Stimulated activated CD8-positive, alpha-beta memory T cell treated with anti-CD3 and anti-CD28 coated beads, Interleukin-12 subunit alpha, Interleukin-12 subunit beta, amount 100 ng/mL, for 24 hours (primary cell): ENCODE measurements around the gene TAS2R30.

Experiments
- DNase-seq: peaks from one replicate; pipeline ENCODE4 v3.0.0-alpha.2; 2020; ENCODE audit errors: extremely low read depth

TAS2R30 gene, protein sequence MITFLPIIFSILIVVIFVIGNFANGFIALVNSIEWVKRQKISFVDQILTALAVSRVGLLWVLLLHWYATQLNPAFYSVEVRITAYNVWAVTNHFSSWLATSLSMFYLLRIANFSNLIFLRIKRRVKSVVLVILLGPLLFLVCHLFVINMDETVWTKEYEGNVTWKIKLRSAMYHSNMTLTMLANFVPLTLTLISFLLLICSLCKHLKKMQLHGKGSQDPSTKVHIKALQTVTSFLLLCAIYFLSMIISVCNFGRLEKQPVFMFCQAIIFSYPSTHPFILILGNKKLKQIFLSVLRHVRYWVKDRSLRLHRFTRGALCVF

GRCh38 chr12:11134305-11134704 is at the start of gene TAS2R30:
Gene TAS2R30 (minus strand): TSS chr12:11134644. CDS start chr12:11134244, 400 bp downstream.
- DNase-seq: no peak

GRCh38 chr12:11183011-11183410 is 48.6 kb upstream of the TAS2R30 start:
- no peak for DNase-seq

DNA sequence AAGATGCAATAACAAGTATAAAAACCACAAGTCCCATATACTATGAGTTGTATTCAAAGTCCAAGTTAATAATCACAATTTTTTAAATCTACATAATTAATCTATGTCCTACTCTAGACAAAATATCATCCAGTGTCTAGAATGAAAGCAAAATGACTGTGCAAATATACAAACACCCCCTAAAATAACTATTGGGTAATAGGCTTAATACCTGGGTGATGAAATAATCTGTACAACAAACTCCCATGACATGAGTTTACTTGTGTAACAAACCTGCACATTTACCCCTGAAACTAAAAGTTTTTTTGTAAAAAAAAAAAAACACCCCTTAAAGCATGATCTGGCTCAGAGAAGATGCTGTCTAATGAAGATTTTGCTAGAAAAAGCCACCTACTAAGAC is 48.1 kb upstream of the TAS2R30 start:
- DNase-seq: no peak

- no peak for DNase-seq
These were observed 43.8 kb upstream of the TAS2R30 start for GRCh38 chr12:11178250-11178649.

- DNase-seq: no peak
These were observed 39.6 kb upstream of the TAS2R30 start for GRCh38 chr12:11174022-11174421.

- no peak for DNase-seq
These were observed 37.7 kb upstream of the TAS2R30 start for GRCh38 chr12:11171969-11172675.

DNA sequence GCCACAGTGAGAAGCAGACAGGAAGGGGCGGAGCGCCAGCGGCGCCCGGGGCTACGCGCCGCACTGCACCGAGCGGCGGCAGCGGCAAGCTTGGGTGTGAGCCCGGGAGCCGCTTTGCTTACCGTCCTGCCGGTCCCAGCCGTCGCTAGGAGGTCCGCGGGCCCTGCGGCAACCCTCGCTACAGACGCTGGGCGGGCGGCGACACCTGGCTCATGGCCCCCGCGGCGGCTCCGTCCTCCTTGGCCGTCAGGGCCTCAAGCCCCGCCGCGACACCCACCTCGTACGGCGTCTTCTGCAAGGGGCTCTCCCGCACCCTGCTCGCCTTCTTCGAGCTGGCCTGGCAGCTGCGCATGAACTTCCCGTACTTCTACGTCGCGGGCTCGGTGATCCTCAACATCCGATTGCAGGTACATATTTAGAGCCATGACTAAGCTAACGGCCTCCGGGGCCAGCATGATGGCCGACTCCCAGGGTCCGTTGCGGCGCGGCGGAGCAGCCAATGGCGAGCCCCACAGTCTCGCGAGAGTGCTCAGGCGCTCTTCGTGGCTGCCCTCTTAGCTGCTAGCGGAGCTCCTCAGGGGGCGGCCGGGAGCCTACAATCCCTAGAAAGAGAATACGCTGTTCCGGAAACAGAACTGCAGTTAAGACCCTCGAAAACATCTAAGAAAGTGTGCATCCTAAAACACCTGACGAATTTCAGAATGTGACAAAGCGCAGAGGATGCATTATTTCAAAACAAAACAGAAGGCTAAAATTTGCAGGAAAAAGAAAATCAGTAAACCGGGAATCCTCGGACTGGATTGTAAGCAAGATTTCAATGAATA is 36.9 kb upstream of the TAS2R30 start, which contains the start of gene SMIM10L1:
SMIM10L1 (plus strand) TSS at position 50 of the 824 bp plus-strand sequence; CDS start at position 213, 163 bp downstream.
- DNase-seq: peak; percentile 73

DNA sequence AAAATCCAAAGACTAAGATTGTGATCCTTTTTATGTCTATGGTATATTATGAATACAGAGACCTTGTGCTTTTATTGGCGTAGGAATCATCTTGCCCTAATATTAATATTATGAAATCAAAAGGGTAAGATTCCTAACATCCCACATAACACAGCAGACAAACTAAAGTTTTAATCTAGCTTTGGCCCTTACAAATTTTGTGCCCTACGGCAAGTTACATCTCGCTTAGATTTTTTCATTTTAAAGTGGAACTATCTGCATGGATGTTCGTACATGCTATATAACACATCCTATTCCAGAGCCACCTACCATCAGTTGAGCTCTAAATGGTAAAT is 36.3 kb upstream of the TAS2R30 start:
- DNase-seq: no peak

DNA sequence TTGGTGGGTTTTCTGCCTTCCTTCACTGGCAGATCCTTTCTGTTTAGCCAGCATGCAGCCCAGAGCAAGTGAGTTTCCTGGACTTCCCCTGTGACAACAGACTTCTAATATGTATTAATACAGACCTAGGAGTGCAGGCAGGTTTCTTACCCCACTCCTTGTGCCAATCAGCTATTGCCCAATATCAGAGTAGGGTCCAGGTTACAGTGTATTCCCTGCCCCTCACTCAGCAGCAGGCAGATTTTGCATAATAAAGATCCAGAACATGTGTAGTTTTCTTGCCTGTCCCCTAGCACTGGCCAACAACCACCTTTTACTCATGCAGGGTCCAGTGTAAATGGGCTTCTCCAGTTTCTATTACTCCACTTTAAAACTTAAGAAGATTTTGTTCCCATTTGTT is 31.9 kb upstream of the TAS2R30 start:
- no peak for DNase-seq

DNA sequence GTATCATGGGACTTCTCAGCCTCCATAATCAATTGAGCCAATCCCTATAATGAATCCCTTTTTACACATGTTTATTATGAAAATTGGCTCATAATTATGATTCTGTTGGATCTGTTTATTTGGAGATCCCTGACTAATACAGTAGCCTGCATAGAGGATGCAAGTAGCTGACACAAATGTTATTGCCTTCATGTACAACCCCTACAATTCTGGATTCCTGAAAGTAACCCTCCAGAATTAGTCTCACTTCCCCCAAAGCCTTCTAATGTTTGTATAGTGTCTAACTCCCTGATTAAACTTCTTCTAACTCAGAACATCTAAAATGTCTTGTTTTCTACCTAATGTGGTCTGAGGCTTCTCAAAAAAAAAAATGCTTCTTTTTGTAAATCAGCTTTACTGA is 29.9 kb upstream of the TAS2R30 start:
- no peak for DNase-seq

DNA sequence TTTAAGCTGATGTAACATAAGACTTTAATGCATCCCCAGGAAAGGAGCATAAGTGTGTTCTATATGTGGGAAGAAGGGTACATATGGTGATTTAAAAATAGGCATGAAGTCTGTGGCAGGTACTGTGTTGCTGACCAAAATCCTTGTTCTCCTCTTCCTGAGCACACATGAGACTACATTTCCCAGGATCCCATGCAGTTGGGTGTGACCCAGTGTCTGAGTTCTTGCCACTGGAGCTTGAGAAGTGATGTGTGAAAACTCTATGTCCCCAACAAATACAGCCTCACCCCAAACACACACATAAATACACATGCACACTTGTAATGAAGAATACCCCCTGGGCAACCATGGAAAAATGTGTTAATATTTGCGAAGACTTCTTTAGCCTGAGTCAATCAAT is 28.1 kb upstream of the TAS2R30 start:
- DNase-seq: no peak

DNA sequence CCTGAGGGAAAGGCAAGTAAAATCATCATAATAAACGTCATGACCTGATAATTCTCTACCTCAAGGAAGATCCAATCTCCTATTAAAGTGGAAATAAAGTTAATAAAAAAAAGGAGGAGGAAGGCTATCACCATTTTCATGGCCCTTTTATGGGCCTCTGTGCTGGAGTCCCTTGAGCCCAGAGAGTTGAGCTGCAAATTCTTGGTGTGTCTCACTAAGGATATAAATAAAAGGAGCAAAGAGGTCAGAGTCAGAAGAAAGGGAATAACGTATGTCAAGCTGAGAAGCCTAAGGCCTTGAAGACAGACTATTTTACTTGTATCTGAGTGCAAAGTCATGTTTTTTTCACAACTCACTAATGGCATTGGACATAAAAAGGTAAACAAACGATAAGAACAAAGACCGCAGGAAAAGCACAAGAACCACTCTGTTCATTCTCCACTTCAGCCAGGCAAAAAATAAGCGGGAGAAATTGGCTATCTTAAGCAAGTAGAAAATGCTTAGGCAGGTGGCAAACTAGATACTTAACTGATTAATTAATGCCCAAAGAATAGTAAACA is 24.5 kb upstream of the TAS2R30 start:
- no peak for DNase-seq

- no peak for DNase-seq
These were observed 20.0 kb upstream of the TAS2R30 start for GRCh38 chr12:11154400-11154925.

GRCh38 chr12:11152725-11153124 is 18.3 kb upstream of the TAS2R30 start:
- no peak for DNase-seq

- DNase-seq: no peak
These were observed 16.4 kb upstream of the TAS2R30 start for GRCh38 chr12:11150832-11151231.

DNA sequence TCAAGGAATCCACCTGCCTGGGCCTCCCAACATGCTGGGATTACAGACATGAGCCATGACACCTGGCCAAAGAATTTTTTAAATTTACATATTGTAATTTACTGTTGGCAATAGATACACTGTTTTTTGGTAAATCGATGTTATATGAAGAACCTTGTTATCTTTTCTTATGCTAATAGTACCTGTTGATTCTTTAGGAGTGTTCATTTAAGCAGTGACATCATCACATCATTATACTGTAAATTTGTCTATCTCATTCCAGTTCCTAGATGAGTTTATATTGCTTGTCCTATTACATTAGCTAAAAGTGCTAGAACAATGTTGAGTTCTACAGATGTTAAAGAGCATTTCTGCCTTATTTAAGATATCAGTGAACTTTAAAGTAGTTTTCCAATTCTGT is 13.0 kb upstream of the TAS2R30 start:
- DNase-seq: no peak

DNA sequence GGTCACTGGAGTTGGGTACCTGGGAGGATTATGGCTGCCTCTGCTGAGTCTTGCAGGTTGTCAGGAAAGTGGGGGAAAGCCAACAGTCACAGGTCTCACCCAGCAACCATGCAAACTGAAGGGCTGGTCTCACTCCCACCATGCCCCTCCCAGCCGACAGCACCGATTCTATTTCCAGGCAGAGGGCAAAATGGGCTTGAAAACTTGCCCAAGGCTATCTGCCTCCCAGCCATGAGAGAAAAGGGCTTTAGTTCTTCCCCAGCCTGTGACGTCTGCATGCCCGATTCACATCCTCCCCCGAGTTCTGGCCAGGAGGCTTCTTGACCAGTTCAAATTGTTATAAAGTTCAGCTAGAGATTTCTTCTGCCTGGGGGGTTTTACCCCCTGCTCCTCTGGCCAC is 9.9 kb upstream of the TAS2R30 start:
- no peak for DNase-seq

DNA sequence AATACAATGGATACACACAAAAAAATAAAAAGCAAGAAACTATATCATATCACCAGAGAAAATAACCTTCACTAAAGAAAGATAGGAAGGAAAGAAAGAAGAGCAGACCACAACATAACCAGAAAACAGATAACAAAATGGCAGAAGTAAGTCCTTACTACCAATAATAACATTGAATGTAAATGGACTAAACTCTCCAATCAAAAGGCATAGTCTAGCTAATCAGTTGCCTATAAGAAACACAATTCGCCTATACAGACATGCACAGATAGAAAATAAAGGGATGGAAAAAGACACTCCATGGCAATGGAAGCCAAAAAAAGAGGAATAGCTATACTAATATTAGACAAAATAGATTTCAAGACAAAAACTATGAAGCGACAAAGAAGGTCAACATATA is 8.9 kb upstream of the TAS2R30 start:
- DNase-seq: no peak

- DNase-seq: no peak
These were observed 1.6 kb upstream of the TAS2R30 start for GRCh38 chr12:11136075-11136474.

DNA sequence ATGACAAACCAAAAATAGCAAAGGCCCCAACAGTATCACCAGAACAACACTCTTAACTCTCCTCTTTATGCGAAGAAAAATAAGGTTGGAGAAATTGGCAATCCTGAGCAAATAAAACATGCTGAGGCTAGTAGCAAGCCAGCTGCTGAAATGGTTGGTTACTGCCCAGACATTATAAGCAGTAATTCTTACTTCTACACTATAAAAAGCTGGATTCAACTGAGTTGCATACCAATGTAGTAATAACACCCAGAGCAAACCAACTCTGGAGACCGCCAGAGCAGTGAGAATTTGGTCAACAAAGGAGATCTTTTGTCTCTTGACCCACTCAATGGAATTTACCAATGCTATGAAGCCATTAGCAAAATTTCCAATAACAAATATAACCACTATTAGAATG is 628 bp downstream of the TAS2R30 start:
- DNase-seq: no peak

DNA sequence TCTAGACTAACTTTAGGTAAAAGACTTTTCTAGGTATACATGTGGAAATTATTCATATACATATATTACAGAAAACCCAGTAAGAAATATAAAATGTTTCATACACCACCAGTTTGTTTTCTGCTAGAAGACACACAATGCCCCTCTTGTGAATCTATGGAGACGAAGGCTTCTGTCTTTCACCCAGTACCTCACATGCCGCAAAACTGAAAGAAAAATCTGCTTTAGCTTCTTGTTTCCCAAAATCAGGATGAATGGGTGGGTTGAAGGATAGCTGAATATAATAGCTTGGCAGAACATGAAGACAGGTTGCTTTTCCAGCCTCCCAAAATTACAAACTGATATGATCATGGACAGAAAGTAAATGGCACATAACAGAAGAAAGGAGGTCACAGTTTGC is 1.3 kb downstream of the TAS2R30 start:
- no peak for DNase-seq

DNA sequence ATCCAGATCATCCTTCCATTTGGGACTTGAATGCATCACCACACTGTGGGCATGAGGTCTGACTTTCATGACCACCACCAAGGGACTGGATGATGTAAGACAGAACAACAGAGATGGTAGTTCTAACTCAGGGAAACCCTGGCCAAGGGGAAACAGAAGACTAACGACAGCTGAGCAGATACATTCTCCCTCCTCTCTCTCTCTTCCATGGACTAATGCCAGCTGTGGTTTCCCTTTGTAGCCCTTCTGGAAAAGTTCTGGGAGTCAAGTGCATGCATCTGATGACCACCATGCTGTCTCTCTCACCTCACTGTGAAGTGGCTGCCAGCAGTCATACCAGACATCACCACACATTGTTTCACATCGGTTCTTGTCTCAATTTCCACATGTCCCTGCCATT is 3.4 kb downstream of the TAS2R30 start:
- no peak for DNase-seq
